Nephron (organoid): ENCODE data around the gene NTF3.

ENCODE experiments used
- H3K27ac Mint-ChIP-seq, 3 experiments: 2 replicates each; pipeline ENCODE4 v1.8.0; 2020; ENCODE audit warnings: mixed read lengths in 3 of 3, mild to moderate bottlenecking in 2 of 3, moderate library complexity in 1 of 3
- H3K27me3 Mint-ChIP-seq: 2 replicates; pipeline ENCODE4 v1.8.0; 2021; ENCODE audit warnings: low read depth, mild to moderate bottlenecking, moderate library complexity, mixed read lengths
- H3K36me3 Mint-ChIP-seq: 2 replicates; pipeline ENCODE4 v1.8.0; 2020; ENCODE audit warnings: low read depth, mixed read lengths
- H3K4me1 Mint-ChIP-seq: 2 replicates; pipeline ENCODE4 v1.8.0; 2020; ENCODE audit warnings: mixed read lengths
- H3K4me3 Mint-ChIP-seq, 3 experiments: 2 replicates each; pipeline ENCODE4 v1.8.0; 2020; ENCODE audit warnings: mild to moderate bottlenecking in 3 of 3, mixed read lengths in 3 of 3, moderate library complexity in 2 of 3
- H3K9me3 Mint-ChIP-seq: 2 replicates; pipeline ENCODE4 v1.8.0; 2020; ENCODE audit warnings: mixed read lengths
- TF ChIP-seq, protein P1 (sequence below), 3 experiments: fragments of 200-600 bp; sonication (generic); IDR thresholded peaks; one replicate each; pipeline ENCODE4 v1.5.0; 2021; ENCODE audit warnings: antibody characterized with exemption in 3 of 3; ENCODE audit not compliant: unreplicated experiment in 3 of 3

The NTF3 gene

DNA sequence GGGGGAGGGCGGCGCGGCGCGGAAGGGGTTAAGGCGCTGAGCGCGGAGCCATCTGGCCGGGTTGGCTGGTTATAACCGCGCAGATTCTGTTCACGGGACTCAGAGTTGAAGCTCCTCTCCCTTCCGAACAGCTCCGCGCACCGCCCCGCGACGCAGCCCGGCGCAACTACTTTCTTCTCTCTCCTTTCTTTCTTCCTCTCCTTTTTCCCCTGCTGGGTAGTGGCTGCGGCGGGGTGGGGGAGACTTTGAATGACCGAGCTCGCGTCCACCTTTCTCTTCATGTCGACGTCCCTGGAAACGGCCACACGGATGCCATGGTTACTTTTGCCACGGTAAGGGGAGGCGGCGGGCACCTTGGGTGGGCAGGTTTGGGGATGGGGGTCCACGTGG lies at the start of gene NTF3:
NTF3 (plus strand) TSS at position 98 of the 390 bp plus-strand sequence; CDS start at position 315, 217 bp downstream.
- no peaks in the 10 kb centered on the region for H3K9me3 Mint-ChIP-seq
- TF ChIP-seq, protein P1, sequence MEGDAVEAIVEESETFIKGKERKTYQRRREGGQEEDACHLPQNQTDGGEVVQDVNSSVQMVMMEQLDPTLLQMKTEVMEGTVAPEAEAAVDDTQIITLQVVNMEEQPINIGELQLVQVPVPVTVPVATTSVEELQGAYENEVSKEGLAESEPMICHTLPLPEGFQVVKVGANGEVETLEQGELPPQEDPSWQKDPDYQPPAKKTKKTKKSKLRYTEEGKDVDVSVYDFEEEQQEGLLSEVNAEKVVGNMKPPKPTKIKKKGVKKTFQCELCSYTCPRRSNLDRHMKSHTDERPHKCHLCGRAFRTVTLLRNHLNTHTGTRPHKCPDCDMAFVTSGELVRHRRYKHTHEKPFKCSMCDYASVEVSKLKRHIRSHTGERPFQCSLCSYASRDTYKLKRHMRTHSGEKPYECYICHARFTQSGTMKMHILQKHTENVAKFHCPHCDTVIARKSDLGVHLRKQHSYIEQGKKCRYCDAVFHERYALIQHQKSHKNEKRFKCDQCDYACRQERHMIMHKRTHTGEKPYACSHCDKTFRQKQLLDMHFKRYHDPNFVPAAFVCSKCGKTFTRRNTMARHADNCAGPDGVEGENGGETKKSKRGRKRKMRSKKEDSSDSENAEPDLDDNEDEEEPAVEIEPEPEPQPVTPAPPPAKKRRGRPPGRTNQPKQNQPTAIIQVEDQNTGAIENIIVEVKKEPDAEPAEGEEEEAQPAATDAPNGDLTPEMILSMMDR (IDR thresholded peaks at IDR 0.05; ENCODE audit: unreplicated experiment in 3 of 3): no peak
- H3K4me3 Mint-ChIP-seq: peak within 1 kb of the TSS in 2 of 3 experiments; percentile 94 to 97
- H3K27ac Mint-ChIP-seq: peak within 1 kb of the TSS; percentile 29 to 63 (median 59)
- peaks cover 40% of the 10 kb centered on the region for H3K4me1 Mint-ChIP-seq
- no peaks in the 10 kb centered on the region for H3K36me3 Mint-ChIP-seq
- H3K27me3 Mint-ChIP-seq: peaks cover 57% of the 10 kb centered on the region

DNA sequence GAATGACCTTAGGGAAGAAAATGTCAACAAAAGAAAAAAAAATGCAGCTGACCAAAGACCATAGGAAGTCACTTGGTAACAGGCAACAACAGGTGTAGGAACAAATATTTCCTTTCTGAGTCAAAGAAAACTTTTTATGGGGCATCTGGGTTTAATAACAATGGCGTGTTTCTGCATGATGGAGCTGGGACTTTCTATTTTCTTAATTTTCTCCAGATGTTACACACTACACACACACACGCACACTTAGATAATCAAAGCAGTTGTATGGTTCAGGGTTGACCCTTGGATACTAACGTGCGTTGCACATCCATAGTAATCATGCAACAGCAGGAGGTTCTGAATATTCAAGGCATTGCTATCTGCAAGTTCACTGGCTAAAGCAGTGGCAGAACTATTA lies 47.9 kb upstream of the NTF3 start:
- Mint-ChIP-seq H3K27ac (no peak overlapping the region), H3K27me3 (peaks cover 59% of the 10 kb centered on the region), H3K36me3 (no peaks in the 10 kb centered on the region), H3K4me1 (peaks cover 32% of the 10 kb centered on the region), H3K4me3 (no peak overlapping the region), H3K9me3 (no peaks in the 10 kb centered on the region)
- TF ChIP-seq, protein P1 (IDR thresholded peaks at IDR 0.05; ENCODE audit: unreplicated experiment in 3 of 3): no peak

DNA sequence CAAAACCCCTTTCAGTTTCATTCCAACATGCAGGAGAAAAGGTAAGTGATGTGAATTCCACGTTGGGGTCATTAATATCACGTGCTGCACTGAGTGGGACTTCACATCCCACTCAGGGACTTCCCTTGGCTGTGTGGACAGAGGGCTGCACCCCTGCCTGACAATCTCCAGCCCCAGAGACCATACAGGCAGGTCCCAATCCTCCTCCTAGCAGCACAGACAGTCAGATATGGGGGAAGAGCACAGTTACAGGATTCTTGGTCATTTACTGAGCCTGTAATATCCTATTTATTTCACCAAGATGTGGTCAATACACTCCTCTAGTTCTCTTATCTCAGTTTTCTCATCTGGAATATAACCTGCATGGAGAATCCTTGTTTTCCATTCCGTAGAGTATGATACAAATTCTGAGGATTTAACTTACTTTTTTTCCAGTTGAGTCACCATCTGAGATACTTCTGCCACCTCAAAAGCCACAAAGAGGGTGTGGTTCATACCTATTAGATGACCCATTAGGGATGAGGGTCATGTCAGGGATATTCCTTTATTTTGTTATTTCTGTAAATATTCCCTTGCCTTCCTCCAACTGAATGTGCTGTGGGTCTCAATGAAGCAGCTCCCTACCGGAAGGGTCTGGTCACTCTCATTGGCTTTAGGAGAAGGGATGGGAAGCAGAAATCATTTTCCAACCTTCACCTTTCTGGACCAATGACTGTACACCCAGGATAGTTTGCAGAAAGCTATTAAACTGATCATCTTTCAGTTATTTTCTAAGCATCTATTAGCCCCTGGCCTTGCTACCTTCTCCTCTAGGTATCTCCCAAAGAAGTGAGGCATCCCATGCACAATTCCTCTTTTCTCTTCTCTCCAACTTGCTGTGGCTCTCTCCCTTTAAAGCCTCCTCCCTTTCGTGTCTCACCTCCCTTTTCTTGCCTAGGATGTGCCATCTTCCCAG lies 43.0 kb upstream of the NTF3 start:
- peaks cover 59% of the 10 kb centered on the region for H3K27me3 Mint-ChIP-seq
- H3K4me3 Mint-ChIP-seq: no peak overlapping the region
- no peaks in the 10 kb centered on the region for H3K36me3 Mint-ChIP-seq
- H3K27ac Mint-ChIP-seq: no peak overlapping the region
- TF ChIP-seq, protein P1 (IDR thresholded peaks at IDR 0.05; ENCODE audit: unreplicated experiment in 3 of 3): no peak
- H3K4me1 Mint-ChIP-seq: peaks cover 5% of the 10 kb centered on the region
- peaks cover 2% of the 10 kb centered on the region for H3K9me3 Mint-ChIP-seq

DNA sequence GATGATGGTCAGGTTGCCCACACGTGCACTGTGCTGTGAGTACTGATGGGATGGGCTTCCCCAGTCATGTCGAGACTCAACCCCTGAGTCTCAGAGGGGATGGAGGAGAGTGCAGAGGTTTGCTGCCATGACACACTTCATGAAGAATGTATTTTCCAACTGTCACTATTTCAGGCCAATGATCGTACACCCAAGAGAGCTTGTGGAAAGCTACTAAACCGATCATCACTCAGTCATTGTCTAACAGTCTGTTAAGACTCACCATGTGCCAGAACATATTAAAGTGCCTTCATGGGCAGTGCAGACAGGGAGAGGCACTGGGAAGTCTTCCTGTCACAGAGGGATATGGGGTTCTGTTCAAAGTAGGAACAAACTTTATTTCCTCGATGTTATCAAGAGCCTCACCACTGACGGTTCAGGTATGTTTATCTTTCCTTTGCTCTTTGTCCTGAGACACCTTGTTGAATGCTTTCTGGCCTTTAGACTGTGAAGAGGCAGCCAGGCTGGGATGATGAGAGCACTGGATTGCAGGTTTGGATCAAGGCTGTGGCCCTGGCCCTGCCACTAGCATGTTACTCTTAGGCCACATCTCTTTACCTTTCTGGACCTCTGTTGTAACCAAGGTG lies 41.6 kb upstream of the NTF3 start:
- Mint-ChIP-seq H3K9me3 (peaks cover 2% of the 10 kb centered on the region), H3K4me3 (no peak overlapping the region), H3K27me3 (peaks cover 56% of the 10 kb centered on the region), H3K27ac (no peak overlapping the region), H3K4me1 (peaks cover 8% of the 10 kb centered on the region), H3K36me3 (no peaks in the 10 kb centered on the region)
- TF ChIP-seq, protein P1 (IDR thresholded peaks at IDR 0.05; ENCODE audit: unreplicated experiment in 3 of 3): no peak

DNA sequence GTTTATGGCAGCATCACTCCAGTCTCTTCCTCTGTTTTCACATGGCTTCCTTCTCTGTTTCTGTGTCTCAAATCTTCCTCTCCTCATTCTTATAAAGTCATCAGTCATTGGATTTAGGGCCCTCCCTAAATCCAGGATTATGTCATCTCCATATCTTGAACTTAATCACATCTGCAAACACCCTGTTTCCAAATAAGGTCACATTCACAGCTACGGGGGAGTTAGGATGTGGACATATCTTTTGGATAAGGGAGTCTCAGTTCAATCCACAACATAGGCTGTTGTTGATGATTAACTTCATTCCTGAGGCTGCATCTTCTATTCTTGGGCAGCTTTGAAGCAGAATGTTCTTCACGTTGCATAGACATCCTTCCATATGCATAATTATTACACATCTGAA lies 40.3 kb upstream of the NTF3 start:
- Mint-ChIP-seq H3K27me3 (peaks cover 60% of the 10 kb centered on the region), H3K4me1 (peaks cover 19% of the 10 kb centered on the region), H3K9me3 (peaks cover 2% of the 10 kb centered on the region), H3K4me3 (no peak overlapping the region), H3K36me3 (no peaks in the 10 kb centered on the region), H3K27ac (no peak overlapping the region)
- TF ChIP-seq, protein P1 (IDR thresholded peaks at IDR 0.05; ENCODE audit: unreplicated experiment in 3 of 3): no peak
